ENCODE data around the gene HSDL1. TPM values are rescaled to one million over a fixed set of nuclear protein-coding genes. Genes with fewer than 3 reads are reported as not detected.

The HSDL1 gene
- total RNA-seq, 1 experiment from 2014 or later, result 35.8 TPM

- Histone ChIP-seq H3K9me3 (ENCODE audit: control insufficient read depth in 1 of 2, insufficient read depth in 1 of 2, low read depth in 1 of 2, low read length in 2 of 2) (no peaks in the 10 kb centered on the region), H3K79me2 (ENCODE audit: insufficient read depth, low read length) (peaks cover 25% of the 10 kb centered on the region), H3K9me2 (ENCODE audit: insufficient read depth) (no peaks in the 10 kb centered on the region), H2AFZ (ENCODE audit: low read depth, low read length, poor library complexity, severe bottlenecking) (no peak overlapping the region), H3K36me3 (ENCODE audit: control insufficient read depth in 1 of 2, insufficient read depth in 2 of 2, low read length in 2 of 2) (peaks cover 33 to 49% of the 10 kb centered on the region in 2 experiments; a peak in 3 of 4 replicates), H3K27ac (ENCODE audit: low read depth, low read length) (no peak overlapping the region), H3K4me1 (ENCODE audit: control insufficient read depth in 1 of 2, insufficient read depth in 2 of 2, low read length in 2 of 2) (peaks cover 0 to 18% of the 10 kb centered on the region in 2 experiments; a peak in 3 of 4 replicates), H3K4me2 (ENCODE audit: low read length) (no peak overlapping the region), H3K27me3 (ENCODE audit: insufficient read depth, low read length) (no peaks in the 10 kb centered on the region), H3K4me3 (replicated peaks in 1 of 2; ENCODE audit: low read depth in 1 of 2, low read length in 2 of 2) (no peak overlapping the region), H3K9ac (ENCODE audit: low read length) (no peak overlapping the region), H4K20me1 (ENCODE audit: insufficient read depth) (no peaks in the 10 kb centered on the region)
- ChIA-PET POLR2A (no interaction called here), CTCF (no interaction called here), RAD21 (ENCODE audit: low non-redundant PET in 1 of 2, low total read pairs in 2 of 2, uncharacterized antibody in 2 of 2, unreplicated experiment in 2 of 2) (no interaction called here)
- DNase-seq (ENCODE audit: low read depth, low spot score), result no peak
- TF ChIP-seq POLR2A (IDR thresholded peaks at IDR 0.05; ENCODE audit: borderline replicate concordance, extremely low read depth, insufficient read depth, insufficient read length), result no peak
- no peak for TF ChIP-seq MAX (IDR thresholded peaks at IDR 0.05)
- no peak for TF ChIP-seq ZNF274 (IDR thresholded peaks at IDR 0.05; ENCODE audit: low read depth, low read length)
- TF ChIP-seq ATF3 (IDR thresholded peaks at IDR 0.05), result no peak
- TF ChIP-seq TCF7L2 (IDR thresholded peaks at IDR 0.05; ENCODE audit: borderline replicate concordance, extremely low read depth, insufficient read depth, insufficient read length), result no peak
- TF ChIP-seq CEBPB (IDR thresholded peaks at IDR 0.05; ENCODE audit: low read depth), result no peak
- no peak for TF ChIP-seq ZFX (IDR thresholded peaks at IDR 0.05)
- no peak for TF ChIP-seq SP1 (IDR thresholded peaks at IDR 0.05; ENCODE audit: low read depth)
- no peak for TF ChIP-seq YY1 (IDR thresholded peaks at IDR 0.05; ENCODE audit: extremely low read depth, insufficient replicate concordance, low read depth, low read length)
- no peak for TF ChIP-seq JUND (IDR thresholded peaks at IDR 0.05)
- no peak for TF ChIP-seq CBX3 (IDR thresholded peaks at IDR 0.05; ENCODE audit: low read depth)
- no peak for TF ChIP-seq SRF (IDR thresholded peaks at IDR 0.05; ENCODE audit: low read depth)
- TF ChIP-seq ELF1 (IDR thresholded peaks at IDR 0.05; ENCODE audit: borderline replicate concordance, low read depth), result no peak
- no peak for TF ChIP-seq POLR2AphosphoS5 (IDR thresholded peaks at IDR 0.05; ENCODE audit: low read depth, low read length)
- no peak for TF ChIP-seq EGR1 (IDR thresholded peaks at IDR 0.05; ENCODE audit: low read depth)
- no peak for TF ChIP-seq CTCF (IDR thresholded peaks at IDR 0.05 in 2 of 3, conservative IDR thresholded peaks at IDR 0.05 in 1 of 3; ENCODE audit: borderline replicate concordance in 1 of 3, insufficient read depth in 1 of 3, low read depth in 2 of 3, low read length in 2 of 3)
- no peak for TF ChIP-seq EZH2phosphoT487 (IDR thresholded peaks at IDR 0.05; ENCODE audit: borderline replicate concordance)
- ATAC-seq, result no peak
- BruUV-seq (replicated peaks), result no TSS peak
- intact Hi-C loops (cut with micrococcal nuclease), result loop anchor here (10.0 kb wide), 1 partner anchor 305 kb away; no protein-coding TSS in a partner anchor
These were observed 34.8 kb upstream of the HSDL1 start for GRCh38 chr16:84179612-84180320.

All from HCT116 (cell line).